HL-60 (cell line): Measurements from ENCODE around the gene CPZ.

ENCODE experiments used
- DNase-seq, 2 experiments: peaks; one replicate each; pipeline ENCODE4 v3.0.0-alpha.2; 2010 to 2020; ENCODE audit warnings: low read depth in 1 of 2, low spot score in 1 of 2
- H3K27ac ChIP-seq: fragments of 250-450 bp; sonication (Bioruptor Pico); replicated peaks from 2 replicates; pipeline ENCODE4 v1.5.1; 2020; ENCODE audit warnings: mild to moderate bottlenecking, moderate library complexity
- H3K27me3 ChIP-seq: fragments of 250-450 bp; sonication (Bioruptor Pico); 2 replicates; pipeline ENCODE4 v1.5.1; 2021; ENCODE audit warnings: mild to moderate bottlenecking, moderate library complexity; ENCODE audit not compliant: insufficient read depth, poor library complexity, severe bottlenecking
- H3K4me3 ChIP-seq: replicated peaks from 2 replicates; pipeline ENCODE4 v1.5.1; 2011; ENCODE audit warnings: mild to moderate bottlenecking, control low read depth, low read length; ENCODE audit not compliant: insufficient read depth
- CTCF ChIP-seq: IDR thresholded peaks from one replicate; pipeline ENCODE4 v1.5.1; 2011; ENCODE audit warnings: low read length, control low read depth, inconsistent platforms; ENCODE audit not compliant: insufficient read depth
- GABPA ChIP-seq: IDR thresholded peaks from 2 replicates; pipeline ENCODE4 v1.6.1; 2012; ENCODE audit warnings: low read depth
- POLR2AphosphoS5 ChIP-seq: IDR thresholded peaks from 2 replicates; pipeline ENCODE4 v1.6.1; 2012; ENCODE audit warnings: low read depth
- REST ChIP-seq: IDR thresholded peaks from 2 replicates; pipeline ENCODE4 v1.6.1; 2012; ENCODE audit warnings: low read depth; ENCODE audit not compliant: insufficient replicate concordance
- SPI1 ChIP-seq: IDR thresholded peaks from 2 replicates; pipeline ENCODE4 v1.6.1; 2012; ENCODE audit warnings: low read depth, mild to moderate bottlenecking, borderline replicate concordance
- long read RNA-seq: library from polyadenylated mRNA; unstranded; transcript quantifications from one replicate; pipeline ENCODE4 v2.0.0, GENCODE V29; 2020

The CPZ gene
- long read RNA-seq = 0 reads

GRCh38 chr4:8592366-8593263 lies at the start of gene CPZ:
Gene CPZ, plus strand, starts transcription at chr4:8592765. Its CDS starts 69 bp downstream, at chr4:8592834.
- H3K27ac ChIP-seq = no peak within 1 kb of the TSS
- no peak within 1 kb of the TSS for H3K4me3 ChIP-seq
- TF ChIP-seq REST (no peak), POLR2AphosphoS5 (no peak), SPI1 (no peak), GABPA (no peak), CTCF (no peak)

GRCh38 chr4:8542776-8543525 lies 49.6 kb upstream of the CPZ start:
- H3K4me3 ChIP-seq = no peak overlapping the region
- no peak for DNase-seq
- H3K27me3 ChIP-seq = no peaks in the 10 kb centered on the region
- no peak for TF ChIP-seq SPI1
- TF ChIP-seq REST = no peak
- no peak for TF ChIP-seq POLR2AphosphoS5
- no peak for TF ChIP-seq GABPA
- TF ChIP-seq CTCF = no peak
- H3K27ac ChIP-seq = no peak overlapping the region

More at GRCh38 chr4:8592366-8593263, at the start of gene CPZ:
- no peak for DNase-seq
- peaks cover 25% of the 10 kb centered on the region for H3K27me3 ChIP-seq

GRCh38 chr4:8543623-8544022 lies 48.9 kb upstream of the CPZ start:
- TF ChIP-seq SPI1 = peak; percentile 62; the same call in 1 of the 2 replicates
- TF ChIP-seq POLR2AphosphoS5 = no peak
- no peak for TF ChIP-seq GABPA
- no peak for DNase-seq
- H3K27ac ChIP-seq = no peak overlapping the region
- no peak overlapping the region for H3K4me3 ChIP-seq
- H3K27me3 ChIP-seq = no peaks in the 10 kb centered on the region

- no peak for TF ChIP-seq GABPA
- H3K27me3 ChIP-seq = no peaks in the 10 kb centered on the region
- no peak for DNase-seq
- H3K4me3 ChIP-seq = no peak overlapping the region
- H3K27ac ChIP-seq = no peak overlapping the region
These were observed 48.3 kb upstream of the CPZ start for GRCh38 chr4:8544282-8544681.
